ENCODE data around the gene KTN1.

- TF ChIP-seq EZH2 (IDR thresholded peaks at IDR 0.05): no peak
- no peak for TF ChIP-seq CTCF (IDR thresholded peaks at IDR 0.05)
- no peak for TF ChIP-seq EZH2phosphoT487 (IDR thresholded peaks at IDR 0.05)
These were observed 2.7 kb downstream of the KTN1 start for GRCh38 chr14:55582746-55583145.

Measured in neural progenitor cell (in vitro differentiated cells).